NCI-H2107 treated with DMSO at 0.1 percent for 48 hours (cell line): ENCODE measurements around the gene EBF3.

ENCODE experiments used
- DNase-seq: peaks from one replicate; lab custom pipeline; 2025; ENCODE audit not compliant: unreplicated experiment; lab: John Stamatoyannopoulos, UW

The EBF3 gene

GRCh38 chr10:129892548-129893052, 71.5 kb downstream of the EBF3 start:
- DNase-seq: no peak

- no peak for DNase-seq
Observed at GRCh38 chr10:129891806-129892205, 72.3 kb downstream of the EBF3 start.

- no peak for DNase-seq
Observed at GRCh38 chr10:129890170-129890569, 73.9 kb downstream of the EBF3 start.

- no peak for DNase-seq
Observed at GRCh38 chr10:129888784-129889616, 75.1 kb downstream of the EBF3 start.

- DNase-seq: no peak
Observed at GRCh38 chr10:129887986-129888783, 75.9 kb downstream of the EBF3 start.

GRCh38 chr10:129887381-129887905, 76.6 kb downstream of the EBF3 start:
- DNase-seq: no peak

GRCh38 chr10:129886263-129886662, 77.8 kb downstream of the EBF3 start:
- DNase-seq: no peak

- DNase-seq: no peak
Observed at GRCh38 chr10:129885526-129885925, 78.5 kb downstream of the EBF3 start.

- DNase-seq: no peak
Observed at GRCh38 chr10:129884398-129885078, 79.5 kb downstream of the EBF3 start.

GRCh38 chr10:129883626-129884397, 80.3 kb downstream of the EBF3 start:
- no peak for DNase-seq

GRCh38 chr10:129883029-129883428, 81.0 kb downstream of the EBF3 start:
- DNase-seq: no peak

GRCh38 chr10:129882291-129883010, 81.6 kb downstream of the EBF3 start:
- DNase-seq: no peak

- DNase-seq: no peak
Observed at GRCh38 chr10:129881641-129882040, 82.4 kb downstream of the EBF3 start.

- no peak for DNase-seq
Observed at GRCh38 chr10:129880191-129880870, 83.7 kb downstream of the EBF3 start.

- no peak for DNase-seq
Observed at GRCh38 chr10:129879655-129880054, 84.4 kb downstream of the EBF3 start.

GRCh38 chr10:129878835-129879234, 85.2 kb downstream of the EBF3 start:
- DNase-seq: no peak

- no peak for DNase-seq
Observed at GRCh38 chr10:129877773-129878371, 86.2 kb downstream of the EBF3 start.

GRCh38 chr10:129876838-129877237, 87.2 kb downstream of the EBF3 start:
- DNase-seq: no peak
